HepG2 (cell line): ENCODE data around the gene UBFD1. TPM values are rescaled to one million over a fixed set of nuclear protein-coding genes. Genes with fewer than 3 reads are reported as not detected.
A peak's percentile ranks its signal among the peaks of the same experiment; 100 is the strongest.

Experiments
- BCLAF1 ChIP-seq: fragments of 450-650 bp; IDR thresholded peaks from 2 replicates; pipeline ENCODE4 v1.6.1; 2017; ENCODE audit warnings: mild to moderate bottlenecking
- BRF2 ChIP-seq: sonication (generic); formaldehyde crosslinking; IDR thresholded peaks from 2 replicates; pipeline ENCODE4 v1.8.1; 2022; ENCODE audit warnings: mild to moderate bottlenecking, missing genetic modification reagents
- FOXA3 ChIP-seq: IDR thresholded peaks from 2 replicates; pipeline ENCODE4 v1.6.1; 2016; ENCODE audit warnings: missing genetic modification reagents, missing compliant biosample characterization
- FOXJ3 ChIP-seq: sonication (generic); formaldehyde crosslinking; IDR thresholded peaks from 2 replicates; pipeline ENCODE4 v1.4.0; 2020; ENCODE audit warnings: missing genetic modification reagents, mild to moderate bottlenecking, borderline replicate concordance
- GRHL1 ChIP-seq: sonication (generic); formaldehyde crosslinking; conservative IDR thresholded peaks from 2 replicates; pipeline ENCODE4 v1.8.0; 2022; ENCODE audit warnings: missing genetic modification reagents
- KDM4B ChIP-seq: sonication (generic); formaldehyde crosslinking; IDR thresholded peaks from 2 replicates; pipeline ENCODE4 v1.4.0; 2020; ENCODE audit warnings: missing genetic modification reagents
- MLX ChIP-seq: IDR thresholded peaks from 2 replicates; pipeline ENCODE4 v1.6.1; 2016
- NFE2 ChIP-seq: sonication (generic); formaldehyde crosslinking; IDR thresholded peaks from 2 replicates; pipeline ENCODE4 v1.4.0; 2020; ENCODE audit warnings: missing genetic modification reagents
- PHF21A ChIP-seq: sonication (generic); formaldehyde crosslinking; IDR thresholded peaks from 2 replicates; pipeline ENCODE4 v1.5.0; 2020; ENCODE audit warnings: mild to moderate bottlenecking, missing genetic modification reagents
- PRMT3 ChIP-seq: sonication (generic); formaldehyde crosslinking; IDR thresholded peaks from 2 replicates; pipeline ENCODE4 v1.8.1; 2022; ENCODE audit warnings: low read depth, mild to moderate bottlenecking, moderate library complexity, missing genetic modification reagents, borderline replicate concordance
- SNAI1 ChIP-seq: sonication (generic); formaldehyde crosslinking; IDR thresholded peaks from 2 replicates; pipeline ENCODE4 v1.5.0; 2020; ENCODE audit warnings: mild to moderate bottlenecking, missing genetic modification reagents, borderline replicate concordance
- SUZ12 ChIP-seq: fragments of 150-350 bp; IDR thresholded peaks from 2 replicates; pipeline ENCODE4 v1.6.1; 2014; ENCODE audit warnings: low read depth, low read length
- ZNF12 ChIP-seq: sonication (generic); formaldehyde crosslinking; IDR thresholded peaks from 2 replicates; pipeline ENCODE4 v1.5.0; 2020; ENCODE audit warnings: missing genetic modification reagents
- ZNF329 ChIP-seq: sonication (generic); formaldehyde crosslinking; IDR thresholded peaks from 2 replicates; pipeline ENCODE4 v1.9.0; 2021; ENCODE audit warnings: low read depth, mild to moderate bottlenecking, missing genetic modification reagents
- ZUFSP ChIP-seq: sonication (generic); formaldehyde crosslinking; IDR thresholded peaks from 2 replicates; pipeline ENCODE4 v1.9.0; 2021; ENCODE audit warnings: missing genetic modification reagents, mild to moderate bottlenecking, borderline replicate concordance
- polyA plus RNA-seq, 8 experiments: library from polyadenylated mRNA; depleted of rRNA in 3 of 8; stranded (reverse) in 7 of 8; unstranded in 1 of 8; fragments of >200 nt; fragmentation: Illumina TruSeq in 4 of 8; extraction: Trizol in 4 of 8; gene quantifications; 2 replicates each; pipeline versions ENCODE4 v1.2.1 to v1.2.3, GENCODE V29; 2011 to 2016; ENCODE audit warnings: low read depth in 4 of 8, missing spikeins in 1 of 8, mixed read lengths in 1 of 8; ENCODE audit not compliant: insufficient read depth in 1 of 8
- total RNA-seq, 5 experiments: library from RNA; depleted of rRNA; stranded (reverse); fragments of >200 nt; fragmentation: Illumina TruSeq; extraction: Trizol; gene quantifications; 2 replicates each; pipeline ENCODE4 v1.2.3, GENCODE V29; 2016; ENCODE audit warnings: low read depth in 1 of 5
- TF ChIP-seq, protein P1 (sequence below): sonication (generic); formaldehyde crosslinking; IDR thresholded peaks from 2 replicates; pipeline ENCODE4 v1.5.0; 2020; ENCODE audit warnings: missing genetic modification reagents, mild to moderate bottlenecking, borderline replicate concordance

The UBFD1 gene
- total and polyA plus RNA-seq, 2 of the 13 experiments (the other 11 are each of a cell fraction or from before 2014, with no cell fraction given), result 100 to 111 TPM

- TF ChIP-seq BRF2 (CRISPR knock-in tag), result no peak
- TF ChIP-seq ZNF12, result peak; percentile 90
- TF ChIP-seq PHF21A (CRISPR knock-in tag), result peak; percentile 97
- peak; percentile 100 for TF ChIP-seq FOXA3 (CRISPR knock-in tag)
- TF ChIP-seq ZUFSP (CRISPR knock-in tag), result no peak
- TF ChIP-seq, protein P1, sequence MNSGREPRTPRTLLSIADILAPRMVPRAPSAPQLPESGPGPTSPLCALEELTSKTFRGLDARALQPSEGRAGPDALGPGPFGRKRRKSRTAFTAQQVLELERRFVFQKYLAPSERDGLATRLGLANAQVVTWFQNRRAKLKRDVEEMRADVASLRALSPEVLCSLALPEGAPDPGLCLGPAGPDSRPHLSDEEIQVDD, result no peak
- TF ChIP-seq MLX (CRISPR knock-in tag), result peak; percentile 88
- no peak for TF ChIP-seq SNAI1 (CRISPR knock-in tag)
- no peak for TF ChIP-seq PRMT3 (CRISPR knock-in tag)
- TF ChIP-seq GRHL1 (CRISPR knock-in tag), result no peak
- no peak for TF ChIP-seq ZNF329 (CRISPR knock-in tag)
- peak; percentile 99 for TF ChIP-seq KDM4B (CRISPR knock-in tag)
- TF ChIP-seq BCLAF1, result no peak
- peak; percentile 86; the same call in 1 of the 2 replicates for TF ChIP-seq NFE2
- TF ChIP-seq SUZ12, result no peak
- TF ChIP-seq FOXJ3 (CRISPR knock-in tag), result peak; percentile 97; the same call in 1 of the 2 replicates
These were observed 17.3 kb upstream of the UBFD1 start (continued) for GRCh38 chr16:23539984-23540816.
